BLaER1 treated with 17β-estradiol and CSF1 and Interleukin-3, amounts not matched to agents 10 nM and 100 nM (cell line): ENCODE measurements around the gene IRF2BPL.

Source experiments
- H3K27ac ChIP-seq, 11 experiments: shearing (Covaris generic); formaldehyde crosslinking; 2 replicates each; pipeline ENCODE4 v1.8.1; 2022
- H3K27me3 ChIP-seq, 11 experiments: shearing (Covaris generic); formaldehyde crosslinking; 2 replicates each; pipeline ENCODE4 v1.8.1; 2022
- H3K36me3 ChIP-seq, 11 experiments: shearing (Covaris generic); formaldehyde crosslinking; 2 replicates each; pipeline ENCODE4 v1.8.1; 2022
- H3K4me1 ChIP-seq, 10 experiments: shearing (Covaris generic); formaldehyde crosslinking; 2 replicates each; pipeline ENCODE4 v1.8.1; 2022
- H3K4me2 ChIP-seq, 11 experiments: shearing (Covaris generic); formaldehyde crosslinking; 2 replicates each; pipeline ENCODE4 v1.8.1; 2022
- H3K4me3 ChIP-seq, 10 experiments: shearing (Covaris generic); formaldehyde crosslinking; 2 replicates each; pipeline ENCODE4 v1.8.1; 2022
- H3K9ac ChIP-seq, 11 experiments: shearing (Covaris generic); formaldehyde crosslinking; 2 replicates each; pipeline ENCODE4 v1.8.1; 2022
- H3K9me3 ChIP-seq, 11 experiments: shearing (Covaris generic); formaldehyde crosslinking; replicated peaks in 1 of 11; 2 replicates each; pipeline ENCODE4 v1.8.1; 2022
- H4K20me1 ChIP-seq, 11 experiments: shearing (Covaris generic); formaldehyde crosslinking; 2 replicates each; pipeline ENCODE4 v1.8.1; 2022
- Cebpa-rat ChIP-seq, 11 experiments: shearing (Covaris generic); IDR thresholded peaks; 2 replicates each; pipeline ENCODE4 v1.8.1; 2022

IRF2BPL gene

DNA sequence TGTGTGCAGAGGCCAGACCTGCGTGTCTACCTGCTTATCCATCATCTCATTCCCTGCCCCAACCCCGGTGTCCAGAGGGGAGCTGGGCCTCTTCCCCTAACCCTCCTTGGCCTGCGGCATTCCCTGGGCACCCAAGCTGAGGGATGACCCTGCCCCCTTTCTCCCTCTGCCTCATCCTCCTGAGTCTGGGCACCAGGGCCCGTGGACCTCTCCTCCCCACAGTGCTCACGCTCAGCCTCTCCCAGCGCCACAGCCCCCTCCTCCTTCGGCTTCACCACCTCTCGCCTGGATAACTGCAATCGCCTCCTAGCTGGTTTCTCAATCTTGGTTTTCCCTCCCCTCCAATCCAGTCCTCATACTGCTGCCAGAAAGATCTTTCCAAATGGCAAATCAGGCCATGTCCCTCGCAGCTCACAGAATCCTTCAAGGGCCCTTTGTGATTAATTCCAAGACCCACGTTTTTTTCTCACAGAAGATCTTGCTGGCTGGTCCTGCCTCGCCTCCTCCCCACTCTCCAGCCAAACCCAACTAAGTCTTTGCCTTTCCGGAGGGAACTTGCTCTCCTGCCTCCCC is 16.2 kb downstream of the IRF2BPL start:
- no peak overlapping the region for H3K9ac ChIP-seq
- H3K4me2 ChIP-seq = 0 out of 22 replicates have a peak overlapping the region, but pooled peaks of 1 of the 11 experiments have one; percentile 26
- H3K4me1 ChIP-seq = peaks cover 14 to 25% (median 20%) of the 10 kb centered on the region in 10 experiments
- no peak overlapping the region for H3K4me3 ChIP-seq
- no peak for TF ChIP-seq Cebpa-rat (IDR thresholded peaks at IDR 0.05)
- no peak overlapping the region for H3K27ac ChIP-seq
- no peaks in the 10 kb centered on the region for H4K20me1 ChIP-seq
- H3K9me3 ChIP-seq = no peaks in the 10 kb centered on the region
- no peaks in the 10 kb centered on the region for H3K27me3 ChIP-seq
- no peaks in the 10 kb centered on the region for H3K36me3 ChIP-seq

GRCh38 chr14:77011245-77011644 is 17.3 kb downstream of the IRF2BPL start:
- no peak for TF ChIP-seq Cebpa-rat (IDR thresholded peaks at IDR 0.05)
- Histone ChIP-seq H3K36me3 (no peaks in the 10 kb centered on the region), H3K4me1 (peaks cover 23 to 34% (median 31%) of the 10 kb centered on the region in 10 experiments), H3K4me3 (no peak overlapping the region), H3K9ac (no peak overlapping the region), H4K20me1 (no peaks in the 10 kb centered on the region), H3K27ac (no peak overlapping the region), H3K4me2 (no peak overlapping the region), H3K27me3 (no peaks in the 10 kb centered on the region), H3K9me3 (no peaks in the 10 kb centered on the region)

- Histone ChIP-seq H3K9ac (no peak overlapping the region), H4K20me1 (no peaks in the 10 kb centered on the region), H3K27me3 (no peaks in the 10 kb centered on the region), H3K9me3 (no peaks in the 10 kb centered on the region), H3K4me3 (no peak overlapping the region), H3K27ac (no peak overlapping the region), H3K36me3 (no peaks in the 10 kb centered on the region), H3K4me1 (peaks cover 41 to 56% (median 50%) of the 10 kb centered on the region in 10 experiments), H3K4me2 (peak overlapping the region in 10 of 11 experiments; percentile 42 to 63 (median 51); a peak in 11 of 22 replicates)
- no peak for TF ChIP-seq Cebpa-rat (IDR thresholded peaks at IDR 0.05)
These were observed 19.5 kb downstream of the IRF2BPL start for GRCh38 chr14:77009014-77009413.

GRCh38 chr14:77008541-77008940 is 20.0 kb downstream of the IRF2BPL start:
- Histone ChIP-seq H3K4me3 (no peak overlapping the region), H3K9me3 (no peaks in the 10 kb centered on the region), H3K9ac (no peak overlapping the region), H3K27ac (no peak overlapping the region), H3K36me3 (no peaks in the 10 kb centered on the region), H3K27me3 (no peaks in the 10 kb centered on the region), H3K4me1 (peaks cover 44 to 57% (median 50%) of the 10 kb centered on the region in 10 experiments), H3K4me2 (peak overlapping the region; percentile 42 to 63 (median 52); a peak in 19 of 22 replicates), H4K20me1 (no peaks in the 10 kb centered on the region)
- no peak for TF ChIP-seq Cebpa-rat (IDR thresholded peaks at IDR 0.05)

GRCh38 chr14:77007975-77008421 is 20.5 kb downstream of the IRF2BPL start:
- Histone ChIP-seq H3K4me2 (peak overlapping the region; percentile 42 to 63 (median 52); a peak in 21 of 22 replicates), H3K9ac (peak overlapping the region in 1 of 11 experiments; percentile 28; a peak in 1 of 22 replicates), H3K36me3 (no peaks in the 10 kb centered on the region), H3K27me3 (no peaks in the 10 kb centered on the region), H3K27ac (peak overlapping the region in 1 of 11 experiments; percentile 9; a peak in 1 of 22 replicates), H4K20me1 (no peaks in the 10 kb centered on the region), H3K4me1 (peaks cover 44 to 54% (median 50%) of the 10 kb centered on the region in 10 experiments), H3K4me3 (no peak overlapping the region), H3K9me3 (no peaks in the 10 kb centered on the region)
- TF ChIP-seq Cebpa-rat (IDR thresholded peaks at IDR 0.05) = no peak

GRCh38 chr14:77007183-77007974 is 21.1 kb downstream of the IRF2BPL start:
- Histone ChIP-seq H3K9ac (peak overlapping the region in 1 of 11 experiments; percentile 1; a peak in 1 of 22 replicates), H3K4me2 (peak overlapping the region; percentile 42 to 73 (median 54); a peak in 21 of 22 replicates)
- no peak for TF ChIP-seq Cebpa-rat (IDR thresholded peaks at IDR 0.05)

DNA sequence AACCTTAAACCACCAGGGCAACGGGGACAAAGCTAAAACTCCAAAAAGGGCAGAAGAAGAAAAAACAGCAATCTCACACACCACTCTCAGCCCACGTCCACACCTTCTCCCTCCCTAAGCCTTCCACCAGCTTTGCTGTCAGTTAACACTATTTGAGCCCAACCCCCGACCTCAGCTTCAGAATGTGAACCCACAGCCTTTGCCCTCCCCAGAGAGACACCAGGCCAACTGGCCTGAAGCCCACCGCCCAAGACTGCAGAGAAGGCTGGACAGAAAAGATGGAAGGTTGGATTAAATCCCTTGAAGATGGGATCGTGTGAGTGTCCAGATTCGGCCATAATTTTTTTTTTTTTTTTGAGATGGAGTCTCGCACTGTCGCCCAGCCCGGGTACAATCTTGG is 22.4 kb downstream of the IRF2BPL start:
- H3K4me3 ChIP-seq = no peak overlapping the region
- no peak overlapping the region for H3K27ac ChIP-seq
- H3K9ac ChIP-seq = no peak overlapping the region
- peaks cover 47 to 63% (median 60%) of the 10 kb centered on the region in 10 experiments for H3K4me1 ChIP-seq
- H3K36me3 ChIP-seq = no peaks in the 10 kb centered on the region
- H4K20me1 ChIP-seq = no peaks in the 10 kb centered on the region
- peak overlapping the region; percentile 13 to 73 (median 54); a peak in 17 of 22 replicates for H3K4me2 ChIP-seq
- H3K27me3 ChIP-seq = no peaks in the 10 kb centered on the region
- no peaks in the 10 kb centered on the region for H3K9me3 ChIP-seq
- TF ChIP-seq Cebpa-rat (IDR thresholded peaks at IDR 0.05) = no peak

More at GRCh38 chr14:77007183-77007974, 21.1 kb downstream of the IRF2BPL start:
- peaks cover 44 to 53% (median 50%) of the 10 kb centered on the region in 10 experiments for H3K4me1 ChIP-seq
- no peak overlapping the region for H3K4me3 ChIP-seq
- H3K27ac ChIP-seq = peak overlapping the region in 1 of 11 experiments; percentile 9; a peak in 2 of 22 replicates
- H3K9me3 ChIP-seq = no peaks in the 10 kb centered on the region
- H3K27me3 ChIP-seq = no peaks in the 10 kb centered on the region
- no peaks in the 10 kb centered on the region for H4K20me1 ChIP-seq
- H3K36me3 ChIP-seq = no peaks in the 10 kb centered on the region

DNA sequence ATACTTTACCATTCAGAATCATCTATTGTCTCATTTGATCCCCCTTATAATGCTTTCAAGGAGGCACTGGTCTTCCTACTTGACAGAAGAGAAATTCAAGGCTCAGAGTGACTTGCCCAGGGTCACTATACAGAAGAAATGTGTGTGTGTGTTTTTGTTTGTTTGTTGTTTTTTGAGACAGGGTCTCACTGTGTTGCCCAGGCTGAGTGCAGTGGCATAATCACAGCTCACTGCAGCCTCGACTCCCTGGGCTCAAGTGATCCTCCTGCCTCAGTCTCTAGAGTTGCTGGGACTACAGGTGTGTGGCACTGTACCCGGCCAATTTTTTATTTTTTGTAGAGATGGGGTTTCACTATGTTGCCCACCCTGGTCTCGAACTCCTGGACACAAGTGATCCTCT is 22.9 kb downstream of the IRF2BPL start:
- no peaks in the 10 kb centered on the region for H3K9me3 ChIP-seq
- no peak overlapping the region for H3K4me3 ChIP-seq
- no peak for TF ChIP-seq Cebpa-rat (IDR thresholded peaks at IDR 0.05)
- no peak overlapping the region for H3K9ac ChIP-seq
- H3K27me3 ChIP-seq = no peaks in the 10 kb centered on the region
- no peaks in the 10 kb centered on the region for H4K20me1 ChIP-seq
- H3K4me2 ChIP-seq = peak overlapping the region in 7 of 11 experiments; percentile 4 to 80 (median 61); a peak in 9 of 22 replicates
- no peak overlapping the region for H3K27ac ChIP-seq
- no peaks in the 10 kb centered on the region for H3K36me3 ChIP-seq
- H3K4me1 ChIP-seq = peaks cover 52 to 68% (median 65%) of the 10 kb centered on the region in 10 experiments

DNA sequence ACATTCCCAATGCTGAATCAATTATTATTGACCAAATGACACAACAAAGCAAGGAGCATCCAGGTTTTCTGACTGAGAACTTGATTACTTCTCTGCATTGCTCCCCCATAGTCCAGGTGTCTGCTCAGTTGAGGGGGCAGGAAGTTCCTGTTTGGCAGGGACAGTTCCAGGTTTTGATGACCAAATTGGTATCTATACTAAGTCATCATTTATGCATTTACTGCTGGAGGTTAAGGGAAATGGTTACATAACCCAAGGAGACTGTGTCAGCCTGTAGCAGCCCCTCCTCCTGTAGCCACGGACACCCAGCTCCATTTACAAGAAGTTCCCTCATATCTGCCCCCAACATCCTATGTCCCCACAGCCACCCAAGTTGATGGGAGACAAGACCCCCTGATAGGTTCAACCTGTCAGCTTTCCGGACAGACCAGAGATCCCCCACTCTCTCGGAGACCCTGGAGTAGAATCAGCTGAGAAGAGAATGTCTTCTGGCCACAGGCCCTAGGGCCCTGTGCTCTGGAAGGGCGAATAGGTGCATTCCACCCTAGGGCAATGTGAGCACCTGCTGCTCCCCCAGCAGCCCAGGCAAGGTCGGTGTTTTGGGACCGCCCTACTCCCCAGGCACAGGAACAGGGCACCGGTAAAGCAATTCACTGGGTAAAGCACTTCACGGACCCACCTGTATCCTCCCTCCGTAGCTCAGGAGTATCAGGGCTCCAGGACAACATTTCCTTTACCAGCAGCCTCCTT is 23.6 kb downstream of the IRF2BPL start:
- peaks cover 58 to 74% (median 71%) of the 10 kb centered on the region in 10 experiments for H3K4me1 ChIP-seq
- no peaks in the 10 kb centered on the region for H3K27me3 ChIP-seq
- peak overlapping the region; percentile 21 to 80 (median 44); a peak in 21 of 22 replicates for H3K4me2 ChIP-seq
- H3K9me3 ChIP-seq = no peaks in the 10 kb centered on the region
- no peak overlapping the region for H3K4me3 ChIP-seq
- H3K27ac ChIP-seq = peak overlapping the region in 1 of 11 experiments; percentile 14; a peak in 1 of 22 replicates
- H4K20me1 ChIP-seq = no peaks in the 10 kb centered on the region
- H3K36me3 ChIP-seq = no peaks in the 10 kb centered on the region
- no peak overlapping the region for H3K9ac ChIP-seq
- TF ChIP-seq Cebpa-rat (IDR thresholded peaks at IDR 0.05) = no peak
